IMR-90 (cell line): Measurements from ENCODE around the gene LGALS1. TPM values are rescaled to one million over a fixed set of nuclear protein-coding genes. Genes with fewer than 3 reads are reported as not detected.

Experiments
- ATAC-seq: fragments of 200-7000 bp; cut with Tn5 transposase; 2 replicates; pipeline ENCODE4 v1.9.1; 2020; ENCODE audit warnings: low read depth, mild to moderate bottlenecking, moderate library complexity
- BruUV-seq: library from RNA; stranded (reverse); fragments of 400-500 nt; replicated peaks from 2 replicates; lab custom pipeline; 2021; lab: Mats Ljungman, UMichigan
- CTCF ChIA-PET: fragments of 300-600 bp; formaldehyde crosslinking; extraction: SDS; loops from one replicate; lab custom pipeline; 2021; ENCODE audit warnings: antibody characterized with exemption; lab: Yijun Ruan, JAX
- POLR2A ChIA-PET: fragments of 300-600 bp; sonication (Branson Sonifier 250); formaldehyde crosslinking; loops from one replicate; lab custom pipeline; 2022; ENCODE audit warnings: antibody characterized with exemption; ENCODE audit not compliant: unreplicated experiment; lab: Charles Lee
- DNase-seq: peaks from one replicate; pipeline ENCODE4 v3.0.0; 2013
- H2AFZ ChIP-seq: replicated peaks from 2 replicates; pipeline ENCODE3; 2013; ENCODE audit warnings: low read length, mild to moderate bottlenecking; ENCODE audit not compliant: poor library complexity
- H2AK5ac ChIP-seq: 2 replicates; pipeline ENCODE4 v1.6.1; 2013; ENCODE audit warnings: low read depth, low read length, inconsistent platforms
- H2AK9ac ChIP-seq: replicated peaks from 2 replicates; pipeline ENCODE3; 2013; ENCODE audit warnings: mild to moderate bottlenecking, low read depth, low read length, moderate library complexity; ENCODE audit not compliant: poor library complexity
- H2BK120ac ChIP-seq: 2 replicates; pipeline ENCODE4 v1.6.1; 2013; ENCODE audit warnings: low read depth, low read length, inconsistent platforms
- H2BK15ac ChIP-seq: 3 replicates; pipeline ENCODE4 v1.6.1; 2013; ENCODE audit warnings: low read depth, low read length, inconsistent platforms
- H2BK20ac ChIP-seq: 2 replicates; pipeline ENCODE4 v1.6.1; 2013; ENCODE audit warnings: low read depth, mild to moderate bottlenecking, inconsistent platforms, low read length, moderate library complexity
- H2BK5ac ChIP-seq: 2 replicates; pipeline ENCODE4 v1.6.1; 2013; ENCODE audit warnings: mild to moderate bottlenecking, low read depth, low read length, inconsistent platforms; ENCODE audit not compliant: poor library complexity, severe bottlenecking
- H3K14ac ChIP-seq: replicated peaks from 2 replicates; pipeline ENCODE4 v1.6.1; 2013; ENCODE audit warnings: low read depth, low read length, inconsistent platforms
- H3K18ac ChIP-seq: 2 replicates; pipeline ENCODE4 v1.6.1; 2013; ENCODE audit warnings: low read depth, low read length, control low read depth
- H3K23ac ChIP-seq: 2 replicates; pipeline ENCODE4 v1.6.1; 2013; ENCODE audit warnings: low read depth, low read length, inconsistent platforms
- H3K27ac ChIP-seq: 2 replicates; pipeline ENCODE4 v1.5.1; 2013; ENCODE audit warnings: mild to moderate bottlenecking, control low read depth, low read length; ENCODE audit not compliant: insufficient read depth
- H3K27me3 ChIP-seq: 2 replicates; pipeline ENCODE4 v1.6.1; 2013; ENCODE audit warnings: low read length; ENCODE audit not compliant: control insufficient read depth, insufficient read depth
- H3K36me3 ChIP-seq: 2 replicates; pipeline ENCODE4 v1.6.1; 2013; ENCODE audit warnings: low read length, mixed read lengths; ENCODE audit not compliant: control insufficient read depth, insufficient read depth
- H3K4ac ChIP-seq: 2 replicates; pipeline ENCODE4 v1.6.1; 2013; ENCODE audit warnings: low read depth, low read length, inconsistent platforms
- H3K4me1 ChIP-seq: 2 replicates; pipeline ENCODE4 v1.6.1; 2013; ENCODE audit warnings: low read length, mixed read lengths; ENCODE audit not compliant: control insufficient read depth, insufficient read depth
- H3K4me2 ChIP-seq: 2 replicates; pipeline ENCODE4 v1.6.1; 2013; ENCODE audit warnings: low read depth, mild to moderate bottlenecking, control low read depth, low read length, moderate library complexity
- H3K4me3 ChIP-seq: 2 replicates; pipeline ENCODE4 v1.5.1; 2013; ENCODE audit warnings: low read depth, mild to moderate bottlenecking, control low read depth, low read length, moderate library complexity; ENCODE audit not compliant: insufficient read depth
- H3K56ac ChIP-seq: 2 replicates; pipeline ENCODE4 v1.6.1; 2013; ENCODE audit warnings: low read length, inconsistent platforms; ENCODE audit not compliant: insufficient read depth; ENCODE audit errors: extremely low read depth
- H3K79me1 ChIP-seq, 2 experiments: 2 replicates each; pipeline ENCODE4 v1.6.1; 2013; ENCODE audit warnings: low read length in 2 of 2, inconsistent platforms in 1 of 2, low read depth in 1 of 2
- H3K9ac ChIP-seq: 2 replicates; pipeline ENCODE4 v1.6.1; 2013; ENCODE audit warnings: low read depth, low read length, control low read depth
- H3K9me1 ChIP-seq: 2 replicates; pipeline ENCODE4 v1.6.1; 2013; ENCODE audit warnings: low read length, inconsistent platforms; ENCODE audit not compliant: insufficient read depth
- H3K9me3 ChIP-seq: 2 replicates; pipeline ENCODE4 v1.6.1; 2013; ENCODE audit warnings: low read length; ENCODE audit not compliant: control insufficient read depth, insufficient read depth
- H4K20me1 ChIP-seq: 2 replicates; pipeline ENCODE4 v1.6.1; 2013; ENCODE audit warnings: low read length, inconsistent platforms; ENCODE audit not compliant: insufficient read depth
- H4K5ac ChIP-seq: 2 replicates; pipeline ENCODE4 v1.6.1; 2013; ENCODE audit warnings: mild to moderate bottlenecking, low read depth, low read length, control low read depth
- H4K8ac ChIP-seq, 2 experiments: 2 replicates each; pipeline ENCODE4 v1.6.1; 2013; ENCODE audit warnings: low read depth in 2 of 2, low read length in 2 of 2, control low read depth in 1 of 2, inconsistent platforms in 1 of 2
- H4K91ac ChIP-seq: 2 replicates; pipeline ENCODE4 v1.6.1; 2013; ENCODE audit warnings: low read depth, low read length, inconsistent platforms; ENCODE audit not compliant: insufficient read depth
- BHLHE40 ChIP-seq: fragments of 150-350 bp; IDR thresholded peaks from 2 replicates; pipeline ENCODE4 v1.6.1; 2016; ENCODE audit warnings: mild to moderate bottlenecking, low read depth, low read length
- CEBPB ChIP-seq: IDR thresholded peaks from 2 replicates; pipeline ENCODE4 v1.6.1; 2012; ENCODE audit warnings: low read depth, low read length, improper control_type of control experiment
- CHD1 ChIP-seq: IDR thresholded peaks from 2 replicates; pipeline ENCODE4 v1.6.1; 2012; ENCODE audit warnings: low read depth, low read length, improper control_type of control experiment
- FOS ChIP-seq: fragments of 150-350 bp; IDR thresholded peaks from 2 replicates; pipeline ENCODE4 v1.6.1; 2016; ENCODE audit warnings: low read depth, low read length
- RAD21 ChIP-seq: IDR thresholded peaks from 2 replicates; pipeline ENCODE4 v1.6.1; 2012; ENCODE audit warnings: low read length, improper control_type of control experiment
- RCOR1 ChIP-seq: IDR thresholded peaks from 2 replicates; pipeline ENCODE4 v1.6.1; 2012; ENCODE audit warnings: mild to moderate bottlenecking, low read length, improper control_type of control experiment; ENCODE audit not compliant: insufficient replicate concordance
- SMC3 ChIP-seq: fragments of 150-350 bp; IDR thresholded peaks from 2 replicates; pipeline ENCODE4 v1.6.1; 2016; ENCODE audit warnings: low read depth, mild to moderate bottlenecking, antibody characterized with exemption, low read length, moderate library complexity
- WGBS, 2 experiments: methylation state at CpG; one replicate each; pipeline versions ENCODE4 v1.1.5 to v1.1.7; 2013; ENCODE audit warnings: missing lambda C conversion rate in 2 of 2; ENCODE audit not compliant: insufficient read length in 1 of 2; ENCODE audit errors: extremely low coverage in 2 of 2; 5-methylcytosine and 5-hydroxymethylcytosine counted together
- dilution Hi-C: fragments of 300-500 bp; cut with HindIII; formaldehyde crosslinking; loops from one replicate; pipeline ENCODE4 v1.14.3; 2018; ENCODE audit warnings: low sequenced_read_pairs; ENCODE audit not compliant: unreplicated experiment
- in situ Hi-C: fragments of 300-500 bp; cut with MboI; formaldehyde crosslinking; loops from 3 replicates; pipeline ENCODE4 v1.14.3; 2019; ENCODE audit warnings: low sequenced_read_pairs, inconsistent platforms, mixed read lengths
- intact Hi-C: fragments of 100-400 bp; cut with micrococcal nuclease; formaldehyde crosslinking; loops from 2 replicates; pipeline ENCODE4 v1.10.0; 2022
- polyA plus RNA-seq, 3 experiments: library from polyadenylated mRNA; depleted of rRNA; stranded (reverse); fragments of >200 nt; gene quantifications; 2 replicates each; pipeline ENCODE4 v1.2.3, GENCODE V29; 2012; ENCODE audit warnings: low replicate concordance in 1 of 3
- total RNA-seq: library from RNA; depleted of rRNA; stranded (reverse); fragments of >200 nt; gene quantifications from 2 replicates; pipeline ENCODE4 v1.2.3, GENCODE V29; 2012
- TF ChIP-seq, protein P1 (sequence below): fragments of 150-350 bp; IDR thresholded peaks from 2 replicates; pipeline ENCODE4 v1.6.1; 2017; ENCODE audit warnings: mild to moderate bottlenecking, antibody characterized with exemption, low read length, low read depth
- TF ChIP-seq, protein P2 (sequence below): conservative IDR thresholded peaks from 2 replicates; pipeline ENCODE4 v1.5.1; 2012; ENCODE audit warnings: mild to moderate bottlenecking, low read depth, low read length, improper control_type of control experiment

The LGALS1 gene
- total and polyA plus RNA-seq, 2 of the 4 experiments (the other 2 are of a cell fraction), result 11,896 to 15,383 TPM

DNA sequence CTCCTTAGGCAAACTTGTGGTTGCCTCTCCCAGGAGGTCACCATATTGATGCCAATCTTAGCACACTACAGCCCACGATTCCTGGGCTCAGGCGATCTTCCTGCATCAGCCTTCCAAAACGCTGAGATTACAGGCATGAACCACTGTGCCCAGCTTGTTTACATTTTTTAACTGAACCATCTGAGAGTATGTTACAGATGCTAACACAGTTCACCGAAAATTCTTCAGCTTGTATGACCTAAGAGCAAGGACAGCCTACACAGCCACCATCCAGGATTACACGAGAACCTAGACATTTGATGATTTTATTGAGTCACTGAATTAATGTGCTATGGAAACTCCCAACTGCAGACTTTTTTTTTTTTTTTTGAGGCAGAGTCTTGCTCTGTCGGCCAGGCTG is 5.8 kb upstream of the LGALS1 start:
- Histone ChIP-seq H2BK5ac (peak overlapping the region; percentile 6), H3K4ac (peak overlapping the region; percentile 1; the same call in 1 of the 2 replicates), H2BK120ac (no peak overlapping the region), H3K27ac (peak overlapping the region; percentile 8; the same call in 1 of the 2 replicates), H3K79me1 (peaks cover 26 to 81% of the 10 kb centered on the region in 2 experiments), H3K36me3 (peaks cover 14% of the 10 kb centered on the region), H3K4me2 (peak overlapping the region; percentile 0; the same call in 1 of the 2 replicates), H3K27me3 (no peaks in the 10 kb centered on the region), H3K9ac (no peak overlapping the region), H3K4me3 (no peak overlapping the region), H4K8ac (no peak overlapping the region), H3K9me1 (no peaks in the 10 kb centered on the region; the same call in 1 of the 2 replicates), H3K4me1 (peaks cover 9% of the 10 kb centered on the region), H4K20me1 (no peaks in the 10 kb centered on the region; the same call in 1 of the 2 replicates), H4K5ac (no peak overlapping the region), H3K14ac (no peak overlapping the region), H2AFZ (no peak overlapping the region), H2AK9ac (no peak overlapping the region), H2AK5ac (peak overlapping the region; percentile 6; the same call in 1 of the 2 replicates), H3K56ac (no peak overlapping the region), H2BK15ac (no peak overlapping the region), H3K9me3 (no peaks in the 10 kb centered on the region), H3K18ac (0 out of 2 replicates have a peak overlapping the region, but pooled peaks have one; percentile 3), H3K23ac (no peak overlapping the region), H2BK20ac (no peak overlapping the region), H4K91ac (no peak overlapping the region)
- POLR2A ChIA-PET, result no interaction called here
- DNase-seq (peak; percentile 90), ATAC-seq (peak; percentile 89)
- intact Hi-C loops, result no loop called here
- dilution Hi-C loops, result no loop called here
- no TSS peak for BruUV-seq
- TF ChIP-seq, protein P1, sequence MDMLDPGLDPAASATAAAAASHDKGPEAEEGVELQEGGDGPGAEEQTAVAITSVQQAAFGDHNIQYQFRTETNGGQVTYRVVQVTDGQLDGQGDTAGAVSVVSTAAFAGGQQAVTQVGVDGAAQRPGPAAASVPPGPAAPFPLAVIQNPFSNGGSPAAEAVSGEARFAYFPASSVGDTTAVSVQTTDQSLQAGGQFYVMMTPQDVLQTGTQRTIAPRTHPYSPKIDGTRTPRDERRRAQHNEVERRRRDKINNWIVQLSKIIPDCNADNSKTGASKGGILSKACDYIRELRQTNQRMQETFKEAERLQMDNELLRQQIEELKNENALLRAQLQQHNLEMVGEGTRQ, result no peak
- TF ChIP-seq CEBPB (no peak), FOS (0 out of 2 replicates have a peak, but pooled peaks have one; percentile 13), SMC3 (no peak), BHLHE40 (peak; percentile 37; the same call in 1 of the 2 replicates), RCOR1 (peak; percentile 30), CHD1 (no peak), RAD21 (no peak)
- TF ChIP-seq, protein P2, sequence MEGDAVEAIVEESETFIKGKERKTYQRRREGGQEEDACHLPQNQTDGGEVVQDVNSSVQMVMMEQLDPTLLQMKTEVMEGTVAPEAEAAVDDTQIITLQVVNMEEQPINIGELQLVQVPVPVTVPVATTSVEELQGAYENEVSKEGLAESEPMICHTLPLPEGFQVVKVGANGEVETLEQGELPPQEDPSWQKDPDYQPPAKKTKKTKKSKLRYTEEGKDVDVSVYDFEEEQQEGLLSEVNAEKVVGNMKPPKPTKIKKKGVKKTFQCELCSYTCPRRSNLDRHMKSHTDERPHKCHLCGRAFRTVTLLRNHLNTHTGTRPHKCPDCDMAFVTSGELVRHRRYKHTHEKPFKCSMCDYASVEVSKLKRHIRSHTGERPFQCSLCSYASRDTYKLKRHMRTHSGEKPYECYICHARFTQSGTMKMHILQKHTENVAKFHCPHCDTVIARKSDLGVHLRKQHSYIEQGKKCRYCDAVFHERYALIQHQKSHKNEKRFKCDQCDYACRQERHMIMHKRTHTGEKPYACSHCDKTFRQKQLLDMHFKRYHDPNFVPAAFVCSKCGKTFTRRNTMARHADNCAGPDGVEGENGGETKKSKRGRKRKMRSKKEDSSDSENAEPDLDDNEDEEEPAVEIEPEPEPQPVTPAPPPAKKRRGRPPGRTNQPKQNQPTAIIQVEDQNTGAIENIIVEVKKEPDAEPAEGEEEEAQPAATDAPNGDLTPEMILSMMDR, result no peak
- CTCF ChIA-PET, result interaction anchor here (0.6 kb wide), 1 partner anchor 62 kb away, joined by 6 read pairs; no protein-coding TSS in a partner anchor
- no CpG with 5 or more reads among the region's 6 CpGs for WGBS, 2 experiments
- in situ Hi-C loops, result no loop called here
